ENCODE data around the gene WIF1. TPM values are rescaled to one million over a fixed set of nuclear protein-coding genes. Genes with fewer than 3 reads are reported as not detected.

The WIF1 gene
- total and polyA plus RNA-seq, 2 of the 4 experiments (the other 2 are of a cell fraction), result not detected

DNA sequence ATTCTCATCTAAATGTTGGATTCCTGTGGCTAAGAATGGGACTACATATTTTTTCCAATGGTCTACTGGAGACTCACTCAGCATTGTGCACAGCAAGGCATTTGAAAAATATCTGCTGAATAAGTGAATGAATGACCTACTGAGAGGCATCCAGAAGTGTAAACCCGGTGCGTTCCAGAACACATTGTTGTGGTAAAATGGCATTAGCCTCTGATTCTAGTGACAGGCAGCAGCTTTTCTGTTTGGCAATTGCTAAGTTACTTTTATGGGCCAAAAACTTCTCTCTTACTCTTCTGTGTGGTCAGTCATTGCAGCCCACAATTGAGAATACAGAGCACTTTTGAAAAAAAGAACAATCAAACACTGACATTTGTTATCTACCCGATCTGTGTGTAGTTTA is 36.5 kb downstream of the WIF1 start:
- Histone ChIP-seq H2BK120ac (ENCODE audit: low read depth, low read length) (no peak overlapping the region), H2BK5ac (ENCODE audit: low read depth, low read length, poor library complexity, severe bottlenecking) (no peak overlapping the region), H3K27ac (ENCODE audit: insufficient read depth, low read length) (no peak overlapping the region), H4K8ac (ENCODE audit: low read depth in 2 of 2, low read length in 2 of 2) (no peak overlapping the region), H3K14ac (replicated peaks; ENCODE audit: low read depth, low read length) (no peak overlapping the region), H2AK5ac (ENCODE audit: low read depth, low read length) (no peak overlapping the region), H3K56ac (ENCODE audit: extremely low read depth, insufficient read depth, low read length) (no peak overlapping the region), H4K91ac (ENCODE audit: insufficient read depth, low read depth, low read length) (no peak overlapping the region), H2AK9ac (replicated peaks; ENCODE audit: low read depth, low read length, poor library complexity) (no peak overlapping the region), H3K4ac (ENCODE audit: low read depth, low read length) (no peak overlapping the region), H3K9me3 (ENCODE audit: control insufficient read depth, insufficient read depth, low read length) (no peaks in the 10 kb centered on the region), H3K27me3 (ENCODE audit: control insufficient read depth, insufficient read depth, low read length) (peaks cover 4% of the 10 kb centered on the region), H4K5ac (ENCODE audit: low read depth, low read length) (no peak overlapping the region), H3K79me1 (ENCODE audit: low read depth in 1 of 2, low read length in 2 of 2) (no peaks in the 10 kb centered on the region), H3K4me1 (ENCODE audit: control insufficient read depth, insufficient read depth, low read length) (no peaks in the 10 kb centered on the region), H3K4me3 (ENCODE audit: insufficient read depth, low read depth, low read length) (no peak overlapping the region), H3K9ac (ENCODE audit: low read depth, low read length) (no peak overlapping the region), H3K36me3 (ENCODE audit: control insufficient read depth, insufficient read depth, low read length) (no peaks in the 10 kb centered on the region), H3K23ac (ENCODE audit: low read depth, low read length) (no peak overlapping the region), H2BK20ac (ENCODE audit: low read depth, low read length) (no peak overlapping the region), H3K4me2 (ENCODE audit: low read depth, low read length) (no peak overlapping the region), H3K18ac (ENCODE audit: low read depth, low read length) (no peak overlapping the region), H4K20me1 (ENCODE audit: insufficient read depth, low read length) (no peaks in the 10 kb centered on the region), H3K9me1 (ENCODE audit: insufficient read depth, low read length) (no peaks in the 10 kb centered on the region), H2AFZ (replicated peaks; ENCODE audit: low read length, poor library complexity) (no peak overlapping the region), H2BK15ac (ENCODE audit: low read depth, low read length) (no peak overlapping the region)
- intact Hi-C loops (cut with micrococcal nuclease) (no loop called here), dilution Hi-C loops (cut with HindIII; ENCODE audit: low sequenced_read_pairs, unreplicated experiment) (no loop called here), in situ Hi-C loops (cut with MboI; ENCODE audit: low sequenced_read_pairs) (no loop called here)
- ATAC-seq (ENCODE audit: low read depth), result no peak
- TF ChIP-seq MAFK (IDR thresholded peaks at IDR 0.05; ENCODE audit: low read depth, low read length) (no peak), POLR2A (IDR thresholded peaks at IDR 0.05; ENCODE audit: low read depth, low read length) (no peak), RAD21 (IDR thresholded peaks at IDR 0.05; ENCODE audit: low read length) (no peak), CEBPB (IDR thresholded peaks at IDR 0.05; ENCODE audit: low read depth, low read length) (no peak)
- DNase-seq, result no peak
- no CpG with 5 or more reads among the region's 3 CpGs for WGBS, 2 experiments (ENCODE audit: extremely low coverage in 2 of 2, insufficient read length in 1 of 2)
- BruUV-seq (replicated peaks), result no TSS peak
- ChIA-PET POLR2A (ENCODE audit: unreplicated experiment) (no interaction called here), CTCF (no interaction called here)

Data from IMR-90 (cell line).